Coronary artery (tissue), 2 donors: ENCODE data around the gene NCAPH2.

Experiments used
- DNase-seq: peaks from one replicate; pipeline ENCODE4 v3.0.0-alpha.2; 2017; ENCODE audit warnings: low spot score
- H3K27ac ChIP-seq, 2 donors: fragments of 200-600 bp; sonication (generic); one replicate each; pipeline ENCODE4 v1.5.1; 2016 to 2019
- H3K4me3 ChIP-seq: fragments of 200-600 bp; sonication (generic); 2 replicates; pipeline ENCODE4 v1.5.1; 2016; ENCODE audit warnings: mild to moderate bottlenecking, moderate library complexity
- TF ChIP-seq, protein P1 (sequence below): fragments of 200-600 bp; sonication (generic); IDR thresholded peaks from one replicate; pipeline ENCODE4 v1.5.1; 2019; ENCODE audit warnings: antibody characterized with exemption

Gene NCAPH2

GRCh38 chr22:50463188-50463900 is 44.7 kb upstream of the NCAPH2 start:
- Histone ChIP-seq H3K27ac (no peak overlapping the region), H3K4me3 (no peak overlapping the region)
- TF ChIP-seq, protein P1, sequence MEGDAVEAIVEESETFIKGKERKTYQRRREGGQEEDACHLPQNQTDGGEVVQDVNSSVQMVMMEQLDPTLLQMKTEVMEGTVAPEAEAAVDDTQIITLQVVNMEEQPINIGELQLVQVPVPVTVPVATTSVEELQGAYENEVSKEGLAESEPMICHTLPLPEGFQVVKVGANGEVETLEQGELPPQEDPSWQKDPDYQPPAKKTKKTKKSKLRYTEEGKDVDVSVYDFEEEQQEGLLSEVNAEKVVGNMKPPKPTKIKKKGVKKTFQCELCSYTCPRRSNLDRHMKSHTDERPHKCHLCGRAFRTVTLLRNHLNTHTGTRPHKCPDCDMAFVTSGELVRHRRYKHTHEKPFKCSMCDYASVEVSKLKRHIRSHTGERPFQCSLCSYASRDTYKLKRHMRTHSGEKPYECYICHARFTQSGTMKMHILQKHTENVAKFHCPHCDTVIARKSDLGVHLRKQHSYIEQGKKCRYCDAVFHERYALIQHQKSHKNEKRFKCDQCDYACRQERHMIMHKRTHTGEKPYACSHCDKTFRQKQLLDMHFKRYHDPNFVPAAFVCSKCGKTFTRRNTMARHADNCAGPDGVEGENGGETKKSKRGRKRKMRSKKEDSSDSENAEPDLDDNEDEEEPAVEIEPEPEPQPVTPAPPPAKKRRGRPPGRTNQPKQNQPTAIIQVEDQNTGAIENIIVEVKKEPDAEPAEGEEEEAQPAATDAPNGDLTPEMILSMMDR: no peak
- DNase-seq: no peak

DNA sequence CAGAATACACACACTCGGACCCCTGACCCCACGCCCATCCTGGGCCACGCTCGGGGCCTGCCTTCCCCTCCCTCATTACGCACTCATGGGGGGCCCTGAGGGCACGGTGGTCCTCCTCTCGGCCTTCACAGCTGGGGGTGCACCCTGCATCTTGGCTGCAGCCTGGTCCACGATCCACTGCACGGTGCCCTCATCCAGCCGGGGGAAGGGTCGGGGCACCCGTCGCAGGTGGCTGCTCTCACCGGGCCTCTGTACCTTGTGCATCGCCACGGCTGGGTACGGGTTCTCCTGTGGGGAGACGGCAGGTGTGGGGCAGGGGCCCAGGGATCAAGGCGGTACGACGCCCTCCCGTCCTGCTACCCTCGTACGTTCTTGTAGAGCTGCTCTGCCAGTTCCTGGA is 43.6 kb upstream of the NCAPH2 start:
- Histone ChIP-seq H3K4me3 (no peak overlapping the region), H3K27ac (no peak overlapping the region)
- DNase-seq: no peak
- TF ChIP-seq, protein P1: no peak

DNA sequence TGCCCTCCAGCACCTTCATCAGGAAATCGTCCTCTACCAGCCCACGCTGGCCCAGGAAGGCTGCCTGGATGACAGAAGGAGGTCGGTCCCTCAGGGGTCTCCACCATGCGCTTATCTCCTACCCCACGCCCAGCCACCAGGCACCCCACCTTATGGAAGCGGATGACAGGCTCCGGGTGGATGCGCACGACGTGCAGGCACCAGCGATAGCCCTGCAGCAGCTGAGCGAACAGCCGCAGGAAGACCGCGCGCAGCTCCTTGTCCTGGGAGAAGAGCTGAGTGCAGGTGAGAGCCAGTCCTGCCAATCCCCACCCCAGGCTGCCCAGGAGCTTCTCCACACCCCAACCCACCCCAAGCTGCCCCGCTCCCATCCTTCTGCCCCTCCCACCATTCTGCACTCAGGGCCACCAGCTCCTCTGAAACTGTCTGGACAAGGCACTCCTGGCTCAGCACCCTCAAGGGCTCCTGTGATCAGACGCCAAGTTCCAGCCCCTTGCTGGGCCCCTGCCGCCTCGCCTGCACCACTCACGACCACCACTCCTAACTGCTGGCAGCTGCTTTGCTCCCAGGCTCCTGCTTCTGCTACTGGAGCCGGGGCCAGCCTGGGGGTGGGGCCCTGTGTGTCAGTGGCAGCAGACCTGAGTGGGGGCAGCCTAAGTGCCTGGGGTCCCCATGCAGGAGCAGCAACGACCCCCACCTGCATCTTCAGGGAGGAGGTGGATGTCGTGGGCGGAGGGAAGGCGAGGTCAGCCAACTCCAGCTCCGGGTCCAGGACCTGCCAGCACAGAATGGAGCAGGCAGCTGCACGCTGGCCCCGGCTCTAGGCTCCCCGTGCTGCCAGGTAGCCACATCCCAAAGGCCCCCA is 42.7 kb upstream of the NCAPH2 start:
- TF ChIP-seq, protein P1: no peak
- no peak overlapping the region for H3K27ac ChIP-seq
- DNase-seq: no peak
- H3K4me3 ChIP-seq: no peak overlapping the region

DNA sequence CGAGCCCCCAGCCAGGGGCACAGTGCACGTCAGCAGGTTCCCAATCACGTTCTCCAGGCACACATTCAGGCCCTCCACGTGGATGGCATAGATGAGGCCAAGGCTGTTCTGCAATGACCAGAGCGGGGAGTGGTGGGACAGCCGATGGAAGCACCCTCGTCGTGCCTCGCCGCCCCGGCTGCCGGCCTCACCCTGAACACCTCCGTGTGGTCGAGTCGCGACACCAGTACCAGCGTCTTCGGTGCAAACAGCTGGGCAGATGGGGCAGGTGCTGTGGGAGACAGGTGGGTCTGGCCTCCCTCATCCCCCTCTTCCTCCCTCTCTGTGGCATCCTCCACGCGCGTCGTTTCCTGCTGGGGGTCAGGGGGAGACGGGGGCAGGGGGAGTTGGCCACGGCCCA is 40.7 kb upstream of the NCAPH2 start:
- H3K4me3 ChIP-seq: no peak overlapping the region
- no peak for DNase-seq
- TF ChIP-seq, protein P1: no peak
- H3K27ac ChIP-seq: no peak overlapping the region

DNA sequence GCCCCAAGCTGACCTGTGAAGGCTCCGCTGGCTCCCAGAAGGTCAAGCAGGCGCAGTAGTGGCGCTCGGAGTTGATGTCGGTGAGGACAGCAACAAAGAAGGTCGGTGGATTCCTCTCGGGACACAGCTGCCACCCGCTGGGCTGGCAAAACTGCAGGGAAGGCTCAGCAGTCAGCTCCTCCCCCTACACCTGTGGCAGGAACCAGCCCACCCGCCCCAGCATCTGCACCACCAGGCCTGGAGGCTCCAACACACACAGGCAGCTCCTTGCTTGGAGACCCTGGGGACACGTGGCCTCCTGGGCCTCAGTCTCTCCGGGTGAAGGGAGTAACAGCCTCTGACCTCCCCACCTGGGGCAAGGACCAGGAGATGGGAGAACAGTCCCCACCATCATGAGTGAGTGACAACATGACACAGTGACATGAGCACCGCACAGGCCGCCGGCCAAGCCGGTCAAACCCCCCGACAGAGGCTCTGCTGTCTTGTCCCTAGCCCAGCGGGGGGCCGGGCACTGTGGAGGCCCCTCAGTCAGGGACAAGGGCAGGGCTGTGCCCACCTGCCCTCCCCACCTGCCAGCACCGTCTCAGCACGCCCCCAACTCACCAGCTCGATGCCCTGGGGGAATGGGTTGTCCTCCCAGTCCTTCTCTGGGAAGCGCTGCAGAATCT is 40.1 kb upstream of the NCAPH2 start:
- Histone ChIP-seq H3K27ac (no peak overlapping the region), H3K4me3 (no peak overlapping the region)
- no peak for DNase-seq
- TF ChIP-seq, protein P1: no peak

- no peak overlapping the region for H3K4me3 ChIP-seq
- TF ChIP-seq, protein P1: no peak
- no peak overlapping the region for H3K27ac ChIP-seq
- DNase-seq: no peak
Observed at GRCh38 chr22:50468626-50469025, 39.4 kb upstream of the NCAPH2 start.
